GM21390 (cell line): Measurements from ENCODE around the gene NDUFS7.
"Not testable (repeated sequence)": the region's sequence is repeated elsewhere in the genome, so short reads cannot be mapped to it uniquely, and the experiment has no call there.

Source experiments
- ATAC-seq: cut with Tn5 transposase; IDR thresholded peaks from one replicate; pipeline ENCODE4 v1.9.1; 2021; ENCODE audit not compliant: unreplicated experiment

Gene NDUFS7

DNA sequence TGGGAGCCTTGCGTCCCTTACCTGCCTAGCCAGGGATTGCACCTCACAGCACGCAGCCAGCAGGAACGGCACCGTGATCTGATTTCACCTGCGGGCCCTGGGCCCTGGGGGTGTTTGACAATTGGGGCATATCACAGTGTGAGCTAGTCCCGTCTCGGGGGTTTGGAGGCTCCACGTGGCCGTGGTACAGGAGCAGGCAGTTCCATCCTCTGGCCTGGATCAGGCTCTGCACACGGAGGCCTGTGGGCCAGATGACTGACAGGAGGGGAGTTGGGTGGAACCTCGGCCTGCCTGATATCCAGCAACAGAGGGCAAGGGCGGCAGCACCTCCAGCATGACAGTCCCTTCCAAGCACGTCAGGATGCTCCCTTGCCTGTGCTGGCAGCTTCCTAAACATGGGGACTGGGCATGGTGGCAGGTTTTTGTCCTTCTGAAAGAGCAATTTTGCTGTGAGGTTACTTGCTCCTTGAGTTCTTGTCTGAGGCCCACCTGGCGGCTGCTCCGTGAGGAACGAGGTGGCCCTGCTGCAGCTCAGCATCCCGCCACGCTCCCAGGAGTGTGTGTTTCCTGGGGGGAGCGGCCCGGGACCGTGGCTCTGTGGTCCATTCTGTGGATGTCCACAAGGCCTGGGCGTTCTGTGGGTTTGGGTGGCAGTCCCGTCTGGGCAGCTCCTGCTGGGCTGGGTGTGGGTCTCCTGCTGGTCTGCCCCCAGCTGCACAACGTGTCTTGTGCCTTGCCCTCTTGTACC is 48.2 kb downstream of the NDUFS7 start:
- ATAC-seq, result no peak

DNA sequence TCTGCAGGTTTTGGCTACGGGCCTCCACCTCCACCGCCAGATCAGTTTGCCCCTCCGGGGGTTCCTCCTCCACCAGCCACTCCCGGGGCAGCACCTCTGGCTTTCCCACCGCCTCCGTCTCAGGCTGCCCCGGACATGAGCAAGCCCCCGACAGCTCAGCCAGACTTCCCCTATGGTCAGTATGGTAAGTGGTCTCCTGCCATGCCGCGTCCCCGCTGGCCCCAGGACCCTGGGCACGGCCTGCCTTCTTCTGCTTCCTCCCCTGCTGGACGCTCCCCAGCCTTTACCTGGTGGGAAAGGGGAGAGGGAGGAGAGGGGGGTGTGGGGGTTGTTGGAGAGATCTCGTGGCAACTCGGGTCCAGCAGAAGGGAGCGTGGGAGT is 48.8 kb downstream of the NDUFS7 start:
- ATAC-seq, result no peak

DNA sequence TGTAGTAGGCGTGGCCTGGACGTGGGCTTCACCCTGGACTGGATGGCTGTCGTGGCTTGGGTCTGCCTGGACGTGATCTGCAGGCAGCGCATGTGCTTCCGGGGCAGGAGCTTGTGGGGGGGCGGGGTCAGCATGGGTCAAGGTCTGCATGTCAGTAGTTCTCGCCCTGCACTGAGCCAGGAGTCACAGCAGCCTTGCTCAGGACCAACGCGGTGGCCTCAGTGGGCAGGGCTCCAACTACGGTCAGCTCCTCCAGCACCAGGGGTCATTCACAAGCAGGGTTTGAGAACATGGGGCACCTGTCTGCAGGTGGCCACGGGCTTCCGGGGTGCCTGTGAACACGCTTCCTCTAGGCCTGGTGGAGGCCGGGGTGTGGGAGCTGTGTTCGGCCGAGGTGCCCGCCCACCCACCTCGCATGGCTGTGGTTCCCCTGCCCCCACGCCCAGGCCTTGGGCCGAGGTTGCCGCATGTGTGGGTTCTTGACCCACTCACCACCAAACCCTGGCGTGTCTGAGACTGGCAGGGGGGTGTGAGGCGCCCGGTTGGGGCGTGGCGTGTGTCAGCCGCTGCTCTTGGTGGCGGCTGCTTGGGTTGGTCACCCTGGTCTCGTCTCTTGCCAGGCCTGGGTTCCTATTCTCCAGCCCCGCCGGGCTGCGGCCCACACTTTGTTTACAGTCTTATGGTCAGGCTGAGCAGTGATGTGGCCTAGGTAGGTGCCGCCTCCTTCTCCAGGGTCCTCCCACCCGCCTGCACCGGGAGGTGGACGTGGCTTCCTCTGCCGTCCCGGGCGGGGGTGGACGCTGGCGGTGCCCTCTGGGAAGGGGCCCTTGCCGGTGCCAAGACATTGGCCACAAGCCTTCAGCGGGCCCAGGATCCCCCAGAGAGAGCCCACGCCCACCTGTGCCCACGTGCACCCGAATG is 49.7 kb downstream of the NDUFS7 start:
- no peak for ATAC-seq

DNA sequence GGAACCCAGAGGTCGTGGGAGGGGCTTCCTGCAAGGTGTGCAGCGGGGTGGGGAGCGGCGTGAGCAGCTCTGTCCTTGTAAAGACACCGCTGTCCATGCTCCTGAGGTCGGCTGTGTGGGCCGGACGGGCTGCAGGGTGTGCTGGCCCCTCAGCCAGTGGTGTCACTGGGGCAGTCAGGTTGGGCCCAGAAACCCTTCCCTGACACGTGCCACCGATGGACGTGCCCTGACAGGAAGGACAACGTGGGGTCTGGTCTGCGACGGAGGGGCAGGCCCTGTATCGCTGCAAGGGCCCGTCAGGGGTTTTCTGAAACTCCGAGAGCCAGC is 50.3 kb downstream of the NDUFS7 start:
- ATAC-seq, result no peak

DNA sequence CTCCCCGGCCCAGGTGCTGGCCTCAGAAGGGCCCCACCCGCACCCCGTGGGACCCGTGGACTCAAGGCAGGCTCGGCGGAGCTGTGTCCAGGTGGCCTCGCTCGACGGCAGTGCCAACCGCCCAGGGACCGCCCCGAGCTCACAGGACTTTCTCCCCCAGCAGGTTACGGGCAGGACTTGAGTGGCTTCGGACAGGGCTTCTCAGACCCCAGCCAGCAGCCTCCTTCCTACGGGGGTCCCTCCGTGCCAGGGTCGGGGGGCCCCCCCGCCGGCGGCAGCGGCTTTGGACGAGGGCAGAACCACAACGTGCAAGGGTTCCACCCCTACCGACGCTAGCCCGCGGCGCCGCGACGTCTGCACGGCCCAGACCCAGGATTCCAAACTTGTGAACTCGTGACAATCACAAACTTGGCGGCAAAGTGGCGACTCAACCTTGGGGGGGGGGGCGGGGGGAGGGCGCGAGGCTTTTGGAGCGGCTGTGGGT is 50.9 kb downstream of the NDUFS7 start:
- ATAC-seq, result no peak

DNA sequence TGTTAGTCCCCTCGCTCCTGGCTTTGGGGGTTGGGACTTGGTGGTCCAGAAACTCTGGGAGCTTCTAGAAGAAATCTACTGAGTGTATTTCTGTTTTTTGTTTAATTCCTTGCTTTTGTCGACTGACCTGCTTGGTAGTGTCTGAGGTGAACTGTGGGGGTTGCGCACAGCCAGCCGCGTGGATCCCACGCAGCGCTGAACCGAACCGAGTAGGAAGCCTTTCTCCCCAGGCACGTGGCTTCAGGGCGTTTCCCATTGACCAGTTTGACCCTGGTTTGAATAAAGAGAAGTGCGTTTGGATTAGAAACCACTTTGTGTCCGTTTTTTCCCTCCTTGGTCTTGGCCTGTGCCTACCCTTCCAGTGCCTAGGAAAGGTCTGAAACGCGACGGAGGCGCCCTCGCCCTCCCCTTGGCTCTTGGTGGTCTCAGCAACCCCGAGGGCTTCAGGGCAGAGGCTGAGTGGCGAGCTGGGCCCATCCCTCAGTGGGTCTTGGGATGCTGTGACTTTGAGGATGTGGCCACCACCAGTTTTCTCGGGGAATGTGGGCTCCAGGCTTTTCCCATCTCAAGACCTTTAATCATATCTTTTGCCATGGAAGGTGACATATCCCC is 51.8 kb downstream of the NDUFS7 start:
- no peak for ATAC-seq

DNA sequence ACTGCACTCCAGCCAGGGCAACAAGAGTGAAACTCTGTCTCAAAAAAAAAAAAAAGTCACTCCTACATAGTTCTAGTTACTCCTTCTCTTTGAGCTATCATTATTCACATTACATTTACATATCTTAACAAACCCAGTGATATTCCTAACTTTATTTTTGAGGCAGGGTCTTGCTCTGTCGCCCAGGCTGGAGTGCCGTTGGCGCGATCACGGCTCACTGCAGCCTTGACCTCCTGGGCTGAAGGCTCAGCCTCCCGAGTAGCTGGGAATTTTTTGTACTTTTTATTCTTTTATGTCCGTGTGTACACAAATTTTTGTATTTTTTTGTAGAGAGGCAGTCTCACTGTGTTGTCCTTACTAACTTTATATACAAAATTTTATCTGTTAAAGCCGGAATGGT is 53.9 kb downstream of the NDUFS7 start:
- no peak for ATAC-seq

DNA sequence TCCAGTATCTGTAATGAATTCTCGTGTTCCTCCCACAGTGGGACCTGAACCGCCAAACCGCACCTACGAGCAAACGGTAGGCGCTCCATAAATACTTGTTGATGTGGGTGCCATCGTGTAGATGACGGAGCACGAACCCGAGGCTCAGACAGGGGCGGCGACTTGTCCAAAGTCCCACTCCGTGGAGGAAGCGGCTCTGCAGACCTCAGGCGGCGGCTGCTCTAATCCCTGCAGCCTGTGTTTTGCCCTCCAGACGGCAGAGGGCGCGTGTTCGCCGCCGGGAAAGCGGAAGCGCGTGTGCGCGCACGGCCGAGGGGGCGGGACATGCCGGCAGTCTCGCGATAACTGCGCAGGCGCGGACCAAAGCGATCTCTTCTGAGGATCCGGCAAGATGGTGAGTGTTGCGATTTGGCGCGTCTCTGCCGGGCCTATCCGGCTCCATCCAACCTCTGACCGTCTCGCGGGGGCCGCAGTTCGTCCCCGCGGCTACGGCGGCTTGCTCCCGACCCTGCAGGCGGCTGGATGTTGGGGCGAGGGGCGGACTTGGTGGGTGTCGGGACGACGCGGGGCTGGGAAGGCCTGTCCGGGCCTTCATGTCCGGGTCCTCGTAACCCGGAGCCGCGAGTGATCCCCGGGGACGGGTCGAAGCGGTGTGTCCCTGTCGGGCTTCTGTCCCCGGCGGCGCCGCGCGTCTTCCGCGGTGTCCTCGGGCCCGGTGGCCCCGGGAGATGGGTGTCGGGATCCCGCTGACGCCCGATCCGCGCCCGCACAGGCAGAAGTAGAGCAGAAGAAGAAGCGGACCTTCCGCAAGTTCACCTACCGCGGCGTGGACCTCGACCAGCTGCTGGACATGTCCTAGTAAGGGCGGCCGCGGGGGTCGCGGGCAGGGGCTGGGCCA is 54.6 kb downstream of the NDUFS7 start, which contains the start of gene RPS15:
TSS of gene RPS15 (plus strand) at position 362 of the 898 bp plus-strand sequence. CDS start at position 392, 30 bp downstream.
- ATAC-seq, result peak; percentile 68

DNA sequence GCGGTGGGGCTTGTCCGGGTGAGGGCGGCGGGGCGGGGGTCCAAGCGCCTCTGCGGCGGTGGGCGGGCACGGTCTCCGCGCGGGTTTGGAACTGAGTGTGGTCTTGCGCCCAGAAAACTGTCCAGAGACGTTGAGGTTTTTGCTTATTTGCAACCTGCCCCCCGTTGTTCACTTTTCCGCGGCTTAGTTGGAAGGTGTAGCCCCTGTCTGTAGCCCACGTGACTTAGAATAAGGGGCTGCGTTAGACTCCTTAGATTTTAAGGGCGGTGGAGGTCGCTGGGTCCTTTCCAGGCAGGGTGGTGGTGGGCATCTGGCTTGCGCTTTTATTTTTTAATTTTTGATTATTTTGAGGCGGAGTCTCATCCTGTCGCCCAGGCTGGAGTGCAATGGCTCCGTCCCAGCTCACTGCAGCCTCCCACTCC is 55.2 kb downstream of the NDUFS7 start:
- ATAC-seq, result no peak

DNA sequence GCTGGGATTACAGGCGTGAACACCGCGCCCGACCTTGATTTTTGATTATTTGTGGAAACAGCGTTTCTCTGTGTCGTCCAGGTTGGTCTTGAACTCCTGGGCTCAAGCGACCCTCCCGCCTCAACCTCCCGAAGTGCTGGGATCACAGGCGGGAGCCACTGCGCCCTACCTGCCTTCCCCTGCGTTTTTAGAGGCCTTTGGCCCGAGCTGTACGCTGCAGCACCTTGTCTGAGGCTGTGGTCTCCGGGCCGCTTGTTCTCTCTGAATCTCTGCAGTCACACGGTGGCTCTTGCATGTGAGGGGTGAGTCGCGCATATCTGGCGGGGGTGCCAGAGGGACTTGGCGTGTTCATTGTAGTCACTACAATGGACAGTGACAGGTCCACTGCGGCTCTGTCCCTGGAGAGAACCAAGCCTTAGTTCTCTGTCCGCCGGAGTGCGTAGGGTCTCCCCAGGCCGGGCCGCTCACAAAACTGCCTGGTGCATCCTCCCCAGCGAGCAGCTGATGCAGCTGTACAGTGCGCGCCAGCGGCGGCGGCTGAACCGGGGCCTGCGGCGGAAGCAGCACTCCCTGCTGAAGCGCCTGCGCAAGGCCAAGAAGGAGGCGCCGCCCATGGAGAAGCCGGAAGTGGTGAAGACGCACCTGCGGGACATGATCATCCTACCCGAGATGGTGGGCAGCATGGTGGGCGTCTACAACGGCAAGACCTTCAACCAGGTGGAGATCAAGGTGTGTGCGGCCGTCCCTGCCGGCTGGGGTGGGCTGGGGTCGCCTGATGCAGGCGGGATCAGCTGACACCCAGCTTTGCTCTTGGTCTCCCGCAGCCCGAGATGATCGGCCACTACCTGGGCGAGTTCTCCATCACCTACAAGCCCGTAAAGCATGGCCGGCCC is 56.1 kb downstream of the NDUFS7 start:
- not testable (repeated sequence) for ATAC-seq

DNA sequence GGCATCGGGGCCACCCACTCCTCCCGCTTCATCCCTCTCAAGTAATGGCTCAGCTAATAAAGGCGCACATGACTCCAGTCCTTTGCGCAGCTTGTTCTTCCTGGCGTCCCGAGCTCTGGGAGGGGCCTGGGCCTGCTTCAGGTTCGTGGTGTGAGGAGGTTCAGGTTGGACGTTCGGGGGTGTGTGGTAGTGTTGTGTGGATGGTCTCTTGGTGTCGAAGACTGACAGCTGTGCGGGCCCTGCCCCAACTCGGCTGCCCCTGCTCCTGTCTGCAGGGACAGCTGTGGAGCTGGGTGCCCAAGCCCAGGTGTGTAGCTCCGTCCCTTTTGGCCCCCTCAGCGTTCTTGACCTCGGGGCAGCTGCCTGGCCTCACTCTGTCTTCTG is 56.7 kb downstream of the NDUFS7 start:
- no peak for ATAC-seq

DNA sequence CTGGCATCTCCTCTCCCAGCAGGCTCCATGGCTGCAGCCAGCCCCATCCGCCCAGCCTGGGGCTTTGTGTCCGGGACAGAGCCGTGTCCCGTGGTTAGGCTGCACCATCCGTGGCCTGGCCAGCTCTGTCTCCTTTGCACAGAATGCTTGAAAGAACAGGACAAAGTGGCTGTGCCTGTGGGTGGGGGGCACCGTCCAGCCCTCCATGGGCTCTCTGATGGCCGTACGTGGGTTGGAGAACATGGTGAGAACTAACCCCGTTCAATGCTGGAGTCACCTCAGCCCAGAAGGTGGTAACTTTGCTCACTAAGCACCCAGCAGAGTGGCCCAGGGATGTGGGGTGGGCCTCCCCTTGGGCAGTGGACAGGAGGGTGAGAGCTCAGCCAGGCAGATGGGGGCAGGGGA is 57.3 kb downstream of the NDUFS7 start:
- ATAC-seq, result no peak

DNA sequence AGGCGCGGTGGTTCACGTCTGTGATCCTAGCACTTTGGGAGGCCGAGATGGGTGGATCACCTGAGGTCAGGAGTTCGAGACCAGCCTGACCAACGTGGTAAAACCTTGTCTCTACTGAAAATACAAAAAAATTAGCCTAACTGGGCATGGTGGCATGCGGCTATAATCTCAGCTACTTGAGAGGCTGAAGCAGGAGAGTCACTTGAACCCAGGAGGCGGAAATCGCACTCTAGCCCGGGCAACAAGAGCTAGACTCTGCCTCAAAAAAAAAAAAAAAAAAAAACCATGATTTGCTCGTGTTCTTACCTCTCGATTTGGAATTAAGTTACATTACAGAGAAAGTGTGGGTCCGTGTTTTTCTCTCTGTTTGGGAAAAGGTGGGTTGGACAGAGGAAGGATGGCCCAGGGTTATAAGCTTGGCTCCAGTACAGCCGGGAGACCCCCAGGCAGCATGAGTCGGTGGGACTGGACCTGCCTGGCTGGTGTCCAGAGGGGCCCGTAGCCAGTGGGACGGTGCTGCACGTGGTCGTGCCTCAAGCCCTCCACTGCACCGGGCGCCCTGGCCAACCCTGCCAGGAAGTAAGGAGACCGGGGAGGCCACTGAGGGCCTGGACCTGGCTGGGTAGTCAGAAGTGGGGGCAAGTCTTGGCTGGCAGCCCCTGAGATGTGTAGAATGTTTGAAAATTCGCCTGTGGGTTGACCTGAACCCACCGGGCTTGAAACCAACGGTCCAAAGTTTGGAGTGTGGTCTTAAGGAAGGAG is 58.2 kb downstream of the NDUFS7 start:
- no peak for ATAC-seq
